Measurements from ENCODE around the gene PIGW. TPM values are rescaled to one million over a fixed set of nuclear protein-coding genes. Genes with fewer than 3 reads are reported as not detected.

Gene PIGW
- total RNA-seq, 1 experiment from 2014 or later, result 30.9 TPM

GRCh38 chr17:36544307-36545076 lies 9.7 kb downstream of the PIGW start, which contains the start of gene GGNBP2:
GGNBP2 (plus strand) TSS chr17:36544919; CDS start chr17:36545725, 806 bp downstream.
- DNase-seq, result peak; percentile 95
- H3K27me3 Mint-ChIP-seq (ENCODE audit: insufficient read depth, unreplicated experiment), result no peaks in the 10 kb centered on the region
- H3K9me3 Mint-ChIP-seq (ENCODE audit: unreplicated experiment), result no peaks in the 10 kb centered on the region
- BruUV-seq (replicated peaks), result TSS peak; percentile 79
- intact Hi-C loops (cut with micrococcal nuclease; ENCODE audit: unreplicated experiment), result loop anchor here (1.0 to 5.0 kb wide), 2 partner anchors 9 to 48 kb away; partner anchors contain the start of gene DHRS11
- peak within 1 kb of the TSS; percentile 92 for H3K4me3 Mint-ChIP-seq (ENCODE audit: unreplicated experiment)
- H3K27ac Mint-ChIP-seq (ENCODE audit: unreplicated experiment), result peak within 1 kb of the TSS; percentile 97
- ChIA-PET CTCF (interaction anchor here (0.7 to 1.5 kb wide), 3 partner anchors 10 to 1166 kb away, joined by 4 to 16 read pairs (median 10); partner anchors contain the start of genes MYO19 and PIGW), POLR2A (interaction anchor here (0.5 to 2.4 kb wide), 6 partner anchors 9 to 681 kb away, joined by 3 to 19 read pairs (median 4); partner anchors contain the start of genes DHRS11, MRM1, MYO19 and PIGW)
- Histone ChIP-seq H3K4me1 (peaks cover 19% of the 10 kb centered on the region), H3K9me3 (no peaks in the 10 kb centered on the region), H3K4me3 (ENCODE audit: low read depth, low read length) (peak within 1 kb of the TSS; percentile 84), H3K27me3 (replicated peaks; ENCODE audit: control insufficient read depth, insufficient read depth, low read length) (no peaks in the 10 kb centered on the region), H3K36me3 (ENCODE audit: control insufficient read depth, insufficient read depth, low read length) (no peaks in the 10 kb centered on the region)
- H3K36me3 Mint-ChIP-seq (ENCODE audit: insufficient read depth, unreplicated experiment), result peaks cover 59% of the 10 kb centered on the region
- H3K4me1 Mint-ChIP-seq (ENCODE audit: low read depth, unreplicated experiment), result peaks cover 7% of the 10 kb centered on the region
- no peak for TF ChIP-seq CTCF (IDR thresholded peaks at IDR 0.05; ENCODE audit: insufficient read depth in 1 of 2, low read depth in 1 of 2, low read length in 1 of 2, severe bottlenecking in 1 of 2, unreplicated experiment in 1 of 2)

GRCh38 chr17:36545077-36545464 lies 10.3 kb downstream of the PIGW start:
- CTCF ChIA-PET, result interaction anchor here (0.7 to 1.5 kb wide), 2 partner anchors 10 to 1165 kb away, joined by 4 to 16 read pairs; partner anchors contain the start of genes MYO19 and PIGW
- Histone ChIP-seq H3K4me3 (ENCODE audit: low read depth, low read length) (peak overlapping the region; percentile 84), H3K36me3 (ENCODE audit: control insufficient read depth, insufficient read depth, low read length) (no peaks in the 10 kb centered on the region), H3K27me3 (replicated peaks; ENCODE audit: control insufficient read depth, insufficient read depth, low read length) (no peaks in the 10 kb centered on the region), H3K4me1 (peaks cover 19% of the 10 kb centered on the region), H3K9me3 (no peaks in the 10 kb centered on the region)
- DNase-seq, result no peak
- BruUV-seq (replicated peaks), result no TSS peak
- H3K27ac Mint-ChIP-seq (ENCODE audit: unreplicated experiment), result peak overlapping the region; percentile 97
- peaks cover 7% of the 10 kb centered on the region for H3K4me1 Mint-ChIP-seq (ENCODE audit: low read depth, unreplicated experiment)
- no peaks in the 10 kb centered on the region for H3K9me3 Mint-ChIP-seq (ENCODE audit: unreplicated experiment)
- intact Hi-C loops (cut with micrococcal nuclease; ENCODE audit: unreplicated experiment), result loop anchor here (5.0 kb wide), 1 partner anchor 47 kb away; the partner anchor contains the start of gene DHRS11
- H3K4me3 Mint-ChIP-seq (ENCODE audit: unreplicated experiment), result peak overlapping the region; percentile 92
- POLR2A ChIA-PET, result interaction anchor here (0.5 to 2.4 kb wide), 5 partner anchors 10 to 681 kb away, joined by 3 to 19 read pairs (median 17); partner anchors contain the start of genes DHRS11, MRM1, MYO19 and PIGW
- no peak for TF ChIP-seq CTCF (IDR thresholded peaks at IDR 0.05; ENCODE audit: insufficient read depth in 1 of 2, low read depth in 1 of 2, low read length in 1 of 2, severe bottlenecking in 1 of 2, unreplicated experiment in 1 of 2)
- peaks cover 59% of the 10 kb centered on the region for H3K36me3 Mint-ChIP-seq (ENCODE audit: insufficient read depth, unreplicated experiment)
- no peaks in the 10 kb centered on the region for H3K27me3 Mint-ChIP-seq (ENCODE audit: insufficient read depth, unreplicated experiment)

Data from Caco-2 (cell line).